Hepatocyte (in vitro differentiated cells): ENCODE measurements around the gene SNX2.

ENCODE experiments used
- CTCF ChIP-seq: fragments of 200-600 bp; sonication (generic); IDR thresholded peaks from 2 replicates; pipeline ENCODE4 v1.5.1; 2016; ENCODE audit warnings: antibody characterized with exemption, mild to moderate bottlenecking; ENCODE audit not compliant: poor library complexity
- EZH2phosphoT487 ChIP-seq: fragments of 200-600 bp; sonication (generic); IDR thresholded peaks from one replicate; pipeline ENCODE4 v1.6.1; 2018; ENCODE audit warnings: antibody characterized with exemption, mild to moderate bottlenecking, low read depth, moderate library complexity; ENCODE audit not compliant: unreplicated experiment, severe bottlenecking

- no peak for TF ChIP-seq CTCF
- no peak for TF ChIP-seq EZH2phosphoT487
Measured at GRCh38 chr5:122846051-122846550, 71.2 kb downstream of the SNX2 start.
